IMR-90 (cell line): ENCODE results near the gene MALAT1.

Experiments used
- CEBPB ChIP-seq: IDR thresholded peaks from 2 replicates; pipeline ENCODE4 v1.6.1; 2012; ENCODE audit warnings: low read depth, low read length, improper control_type of control experiment
- CHD1 ChIP-seq: IDR thresholded peaks from 2 replicates; pipeline ENCODE4 v1.6.1; 2012; ENCODE audit warnings: low read depth, low read length, improper control_type of control experiment
- ELK1 ChIP-seq: fragments of 150-350 bp; IDR thresholded peaks from 2 replicates; pipeline ENCODE4 v1.6.1; 2016; ENCODE audit warnings: low read depth, mild to moderate bottlenecking, low read length, moderate library complexity, borderline replicate concordance
- FOS ChIP-seq: fragments of 150-350 bp; IDR thresholded peaks from 2 replicates; pipeline ENCODE4 v1.6.1; 2016; ENCODE audit warnings: low read depth, low read length
- MXI1 ChIP-seq: IDR thresholded peaks from 2 replicates; pipeline ENCODE4 v1.6.1; 2012; ENCODE audit warnings: low read depth, mild to moderate bottlenecking, low read length, moderate library complexity, borderline replicate concordance
- POLR2A ChIP-seq: IDR thresholded peaks from 2 replicates; pipeline ENCODE4 v1.6.1; 2012; ENCODE audit warnings: mild to moderate bottlenecking, low read depth, low read length
- RAD21 ChIP-seq: IDR thresholded peaks from 2 replicates; pipeline ENCODE4 v1.6.1; 2012; ENCODE audit warnings: low read length, improper control_type of control experiment
- RCOR1 ChIP-seq: IDR thresholded peaks from 2 replicates; pipeline ENCODE4 v1.6.1; 2012; ENCODE audit warnings: mild to moderate bottlenecking, low read length, improper control_type of control experiment; ENCODE audit not compliant: insufficient replicate concordance
- RFX5 ChIP-seq: IDR thresholded peaks from 2 replicates; pipeline ENCODE4 v1.8.0; 2012; ENCODE audit warnings: low read depth, mild to moderate bottlenecking, low read length, moderate library complexity
- SMC3 ChIP-seq: fragments of 150-350 bp; IDR thresholded peaks from 2 replicates; pipeline ENCODE4 v1.6.1; 2016; ENCODE audit warnings: low read depth, mild to moderate bottlenecking, antibody characterized with exemption, low read length, moderate library complexity
- TF ChIP-seq, protein P1 (sequence below): conservative IDR thresholded peaks from 2 replicates; pipeline ENCODE4 v1.5.1; 2012; ENCODE audit warnings: mild to moderate bottlenecking, low read depth, low read length, improper control_type of control experiment
- TF ChIP-seq, protein P2 (sequence below): fragments of 150-350 bp; IDR thresholded peaks from 2 replicates; pipeline ENCODE4 v1.6.1; 2017; ENCODE audit warnings: mild to moderate bottlenecking, antibody characterized with exemption, low read length, low read depth

GRCh38 chr11:65526744-65527143 lies 27.9 kb downstream of the MALAT1 start:
- no peak for TF ChIP-seq RAD21
- TF ChIP-seq, protein P1, sequence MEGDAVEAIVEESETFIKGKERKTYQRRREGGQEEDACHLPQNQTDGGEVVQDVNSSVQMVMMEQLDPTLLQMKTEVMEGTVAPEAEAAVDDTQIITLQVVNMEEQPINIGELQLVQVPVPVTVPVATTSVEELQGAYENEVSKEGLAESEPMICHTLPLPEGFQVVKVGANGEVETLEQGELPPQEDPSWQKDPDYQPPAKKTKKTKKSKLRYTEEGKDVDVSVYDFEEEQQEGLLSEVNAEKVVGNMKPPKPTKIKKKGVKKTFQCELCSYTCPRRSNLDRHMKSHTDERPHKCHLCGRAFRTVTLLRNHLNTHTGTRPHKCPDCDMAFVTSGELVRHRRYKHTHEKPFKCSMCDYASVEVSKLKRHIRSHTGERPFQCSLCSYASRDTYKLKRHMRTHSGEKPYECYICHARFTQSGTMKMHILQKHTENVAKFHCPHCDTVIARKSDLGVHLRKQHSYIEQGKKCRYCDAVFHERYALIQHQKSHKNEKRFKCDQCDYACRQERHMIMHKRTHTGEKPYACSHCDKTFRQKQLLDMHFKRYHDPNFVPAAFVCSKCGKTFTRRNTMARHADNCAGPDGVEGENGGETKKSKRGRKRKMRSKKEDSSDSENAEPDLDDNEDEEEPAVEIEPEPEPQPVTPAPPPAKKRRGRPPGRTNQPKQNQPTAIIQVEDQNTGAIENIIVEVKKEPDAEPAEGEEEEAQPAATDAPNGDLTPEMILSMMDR = no peak
- TF ChIP-seq, protein P2, sequence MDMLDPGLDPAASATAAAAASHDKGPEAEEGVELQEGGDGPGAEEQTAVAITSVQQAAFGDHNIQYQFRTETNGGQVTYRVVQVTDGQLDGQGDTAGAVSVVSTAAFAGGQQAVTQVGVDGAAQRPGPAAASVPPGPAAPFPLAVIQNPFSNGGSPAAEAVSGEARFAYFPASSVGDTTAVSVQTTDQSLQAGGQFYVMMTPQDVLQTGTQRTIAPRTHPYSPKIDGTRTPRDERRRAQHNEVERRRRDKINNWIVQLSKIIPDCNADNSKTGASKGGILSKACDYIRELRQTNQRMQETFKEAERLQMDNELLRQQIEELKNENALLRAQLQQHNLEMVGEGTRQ = no peak
- TF ChIP-seq SMC3 = no peak
- TF ChIP-seq RFX5 = no peak
- no peak for TF ChIP-seq CEBPB
- no peak for TF ChIP-seq FOS
- no peak for TF ChIP-seq MXI1
- no peak for TF ChIP-seq CHD1
- no peak for TF ChIP-seq POLR2A
- no peak for TF ChIP-seq ELK1
- no peak for TF ChIP-seq RCOR1
